GM18517 (cell line): ENCODE data around the gene PIGQ.

Experiments used
- ATAC-seq: cut with Tn5 transposase; IDR thresholded peaks from one replicate; pipeline ENCODE4 v1.9.1; 2021; ENCODE audit warnings: mild to moderate bottlenecking, moderate library complexity; ENCODE audit not compliant: unreplicated experiment

Gene PIGQ

GRCh38 chr16:566475-567372, 3.0 kb upstream of the PIGQ start, which contains the start of gene NHLRC4:
Gene NHLRC4, plus strand, starts transcription at chr16:567005. Its CDS starts 1,043 bp downstream, at chr16:568048.
- ATAC-seq, result no peak

GRCh38 chr16:567373-568256, 2.2 kb upstream of the PIGQ start:
- ATAC-seq, result no peak

- no peak for ATAC-seq
These were observed 1.1 kb upstream of the PIGQ start for GRCh38 chr16:568401-569258.

GRCh38 chr16:572865-573650, 3.3 kb downstream of the PIGQ start:
- no peak for ATAC-seq

- no peak for ATAC-seq
These were observed 4.4 kb downstream of the PIGQ start for GRCh38 chr16:574021-574760.

- no peak for ATAC-seq
These were observed 5.8 kb downstream of the PIGQ start for GRCh38 chr16:575354-576196.

- no peak for ATAC-seq
These were observed 6.5 kb downstream of the PIGQ start for GRCh38 chr16:576197-576822.

GRCh38 chr16:576823-577201, 7.0 kb downstream of the PIGQ start:
- ATAC-seq, result no peak

- no peak for ATAC-seq
These were observed 8.0 kb downstream of the PIGQ start for GRCh38 chr16:577796-578195.

GRCh38 chr16:578232-578869, 8.6 kb downstream of the PIGQ start:
- ATAC-seq, result no peak

GRCh38 chr16:578870-579405, 9.2 kb downstream of the PIGQ start:
- no peak for ATAC-seq

GRCh38 chr16:580141-580945, 10.6 kb downstream of the PIGQ start:
- ATAC-seq, result no peak

GRCh38 chr16:580946-581498, 11.3 kb downstream of the PIGQ start:
- ATAC-seq, result no peak

GRCh38 chr16:582218-582613, 12.4 kb downstream of the PIGQ start:
- no peak for ATAC-seq

GRCh38 chr16:582614-583331, 13.0 kb downstream of the PIGQ start:
- no peak for ATAC-seq

GRCh38 chr16:583470-583814, 13.7 kb downstream of the PIGQ start:
- no peak for ATAC-seq
